HG03064 (cell line): ENCODE results near the gene UPK2.
"Not testable (repeated sequence)": the region's sequence is repeated elsewhere in the genome, so short reads cannot be mapped to it uniquely, and the experiment has no call there.

Experiments
- ATAC-seq: cut with Tn5 transposase; IDR thresholded peaks from one replicate; pipeline ENCODE4 v1.9.1; 2021; ENCODE audit warnings: low read depth; ENCODE audit not compliant: unreplicated experiment

UPK2 gene

DNA sequence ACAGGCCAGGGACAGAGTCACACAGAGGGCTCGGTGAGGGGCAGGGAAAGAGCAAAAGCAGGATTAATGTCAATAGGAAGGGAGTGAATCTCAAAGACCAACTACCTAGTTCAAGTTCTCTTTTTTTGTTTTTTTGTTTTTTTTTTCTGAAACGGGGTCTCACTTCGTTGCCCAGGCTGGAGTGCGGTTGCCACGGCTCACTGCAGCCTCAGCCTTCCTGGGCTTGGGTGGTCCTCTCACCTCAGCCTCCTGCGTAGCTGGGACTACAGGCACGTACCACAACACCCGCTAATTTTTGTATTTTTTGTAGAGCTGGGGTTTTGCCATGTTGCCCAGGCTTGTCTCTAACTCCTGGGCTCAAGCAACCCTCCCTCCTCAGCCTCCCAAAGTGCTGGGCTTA is 20.7 kb upstream of the UPK2 start:
- ATAC-seq = no peak

DNA sequence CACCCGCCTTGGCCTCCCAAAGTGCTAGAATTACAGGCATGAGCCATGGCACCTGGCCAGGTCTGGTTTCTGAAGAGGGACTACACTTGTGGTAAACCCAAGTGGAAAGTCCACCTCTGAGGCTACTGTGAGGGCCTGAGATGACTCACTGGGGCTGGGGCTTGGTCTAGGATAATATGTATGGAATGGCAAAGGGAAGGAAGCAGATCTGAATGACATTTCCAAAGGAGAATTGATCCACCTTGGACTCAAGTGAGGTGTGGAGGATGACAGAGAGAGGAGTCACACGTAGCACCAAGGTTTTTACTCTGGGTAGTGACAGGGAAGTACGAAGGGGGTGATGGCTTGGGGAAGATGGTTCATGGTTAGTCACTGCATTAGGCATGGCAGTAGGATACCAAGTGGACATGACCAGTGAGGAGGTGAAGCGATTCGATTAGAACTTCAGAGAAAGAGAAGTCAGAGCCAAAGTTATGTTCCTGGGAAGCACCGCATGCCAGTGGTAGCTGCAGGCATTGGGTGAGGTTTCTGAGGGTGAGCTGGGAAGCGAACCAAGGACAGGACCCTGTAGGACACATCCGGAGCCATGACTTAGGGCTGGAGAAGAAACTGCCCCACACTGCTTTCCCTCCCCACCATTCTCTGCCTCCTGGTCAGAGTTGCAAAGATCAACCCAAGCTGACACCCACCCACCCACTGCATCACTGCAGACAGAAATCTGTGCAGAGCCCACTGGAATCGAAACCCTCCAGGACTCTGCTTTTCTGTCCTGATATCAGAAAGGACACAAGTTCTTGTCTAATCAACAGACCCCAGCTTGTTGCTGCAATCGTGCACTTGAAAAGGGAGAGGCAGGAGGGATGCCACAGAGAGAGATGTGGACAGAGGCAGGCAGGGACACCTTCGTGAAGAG is 17.4 kb upstream of the UPK2 start:
- ATAC-seq = no peak

DNA sequence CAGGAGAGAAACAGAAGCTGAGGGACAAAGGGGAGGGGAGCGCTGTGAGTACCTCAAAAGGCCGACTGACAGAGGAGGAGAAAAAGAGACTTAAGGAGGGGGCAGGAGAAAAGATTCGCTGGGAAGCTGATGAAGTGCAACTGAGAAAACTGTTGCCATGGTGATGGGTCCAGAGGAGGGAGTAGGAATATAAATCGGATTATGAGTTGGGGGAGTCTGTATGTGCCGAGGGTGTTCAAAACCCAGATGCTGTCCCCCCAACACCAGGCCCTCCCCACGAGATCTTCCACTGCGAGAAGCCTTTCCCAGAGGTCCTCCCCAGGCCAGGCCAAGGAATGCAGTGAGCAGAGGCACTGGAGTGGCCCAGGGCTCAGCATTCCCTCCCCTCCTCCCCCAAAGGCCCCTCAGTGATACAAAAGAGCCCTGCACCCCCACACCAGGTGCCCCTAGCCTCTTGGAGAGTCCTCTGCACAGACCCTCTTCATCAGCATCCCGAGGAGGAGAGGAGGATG is 16.6 kb upstream of the UPK2 start:
- ATAC-seq = no peak

DNA sequence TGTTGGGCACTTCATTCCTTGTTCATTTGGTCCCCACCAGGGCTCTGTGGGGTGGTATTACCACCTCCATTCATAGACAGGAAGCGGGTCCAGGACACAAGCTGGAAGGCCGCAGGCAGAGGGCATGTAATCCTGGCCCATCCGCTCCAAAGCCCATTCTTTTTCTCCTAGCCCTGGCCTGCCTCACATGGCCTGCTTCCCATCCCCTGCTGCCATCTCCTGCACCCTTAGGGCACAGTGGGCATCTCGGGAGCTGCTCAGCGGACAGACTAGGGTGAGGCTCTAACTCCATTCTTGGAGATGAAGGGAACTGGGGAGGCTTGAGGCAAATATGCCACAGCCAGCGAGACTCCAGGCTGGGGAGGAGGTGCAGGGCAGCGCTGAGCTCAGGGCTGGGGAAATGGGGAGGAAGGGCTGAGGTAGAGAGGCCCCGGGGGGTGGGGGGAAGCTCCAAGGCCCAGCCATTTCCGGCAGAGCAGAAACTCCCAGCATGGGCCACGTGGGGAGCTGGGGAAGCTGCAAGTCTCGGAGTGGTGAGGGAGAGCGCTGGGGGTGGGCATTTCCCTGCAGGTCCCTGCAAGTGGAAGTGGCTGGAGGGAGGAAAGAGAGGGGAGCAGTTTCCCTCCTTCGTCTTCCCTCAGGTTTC is 16.0 kb upstream of the UPK2 start:
- ATAC-seq = no peak

DNA sequence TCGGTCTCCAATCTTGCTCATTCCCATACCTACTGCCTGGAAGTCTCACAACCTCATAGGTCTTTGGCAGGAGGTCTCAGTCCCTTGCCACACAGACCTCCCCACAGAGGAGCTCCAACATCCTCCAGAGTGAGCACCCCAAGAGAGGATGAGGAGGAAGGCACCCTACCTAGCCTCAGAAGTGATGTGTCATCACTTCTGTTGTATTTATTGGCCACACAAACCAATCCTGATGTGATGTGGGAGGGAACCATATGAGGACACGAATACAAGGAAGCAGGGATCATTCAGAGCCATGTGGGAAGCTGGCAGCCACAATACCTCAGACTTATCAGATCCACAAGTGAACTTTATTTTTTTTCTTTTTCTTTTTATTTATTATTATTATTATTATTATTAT is 9.0 kb upstream of the UPK2 start:
- no peak for ATAC-seq

DNA sequence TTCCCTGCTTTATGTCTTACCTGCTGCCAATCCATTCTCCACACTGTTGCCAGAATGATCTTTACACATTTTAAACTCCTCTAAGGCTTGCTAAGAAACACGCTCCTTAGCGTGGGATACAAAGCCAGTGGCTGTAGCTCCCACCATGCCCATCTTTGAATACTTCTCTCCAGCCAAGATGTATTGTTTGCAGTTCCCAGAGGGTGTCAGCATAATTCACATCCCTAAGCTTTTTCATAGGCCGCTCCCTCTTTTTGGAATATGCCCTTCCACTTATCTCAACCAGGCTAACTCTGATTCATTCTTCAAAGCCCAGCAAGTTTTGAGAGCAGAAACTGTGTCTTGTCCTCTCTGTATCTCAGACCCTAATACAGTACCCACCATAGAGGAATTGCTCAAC is 8.1 kb upstream of the UPK2 start:
- no peak for ATAC-seq

DNA sequence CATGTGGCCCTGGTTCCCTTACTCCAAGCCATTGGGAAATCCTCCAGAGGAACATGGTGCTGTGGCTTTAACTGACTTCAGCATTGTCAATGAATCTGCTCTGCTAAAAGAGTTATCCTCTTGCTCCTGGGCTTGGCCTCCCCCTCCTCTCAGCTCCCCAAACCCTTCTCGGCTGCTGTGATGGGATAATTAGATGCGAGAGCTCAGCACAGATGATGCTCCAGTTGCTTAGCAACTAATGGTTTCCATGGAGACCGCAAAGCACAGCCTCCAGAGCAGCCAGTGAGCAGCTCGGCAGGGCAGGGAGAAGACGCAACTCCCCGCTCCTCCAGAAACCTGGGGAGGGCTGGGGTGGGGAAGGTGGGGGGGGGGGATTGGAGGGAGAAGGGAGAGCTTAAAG is 2.8 kb upstream of the UPK2 start:
- ATAC-seq = no peak

DNA sequence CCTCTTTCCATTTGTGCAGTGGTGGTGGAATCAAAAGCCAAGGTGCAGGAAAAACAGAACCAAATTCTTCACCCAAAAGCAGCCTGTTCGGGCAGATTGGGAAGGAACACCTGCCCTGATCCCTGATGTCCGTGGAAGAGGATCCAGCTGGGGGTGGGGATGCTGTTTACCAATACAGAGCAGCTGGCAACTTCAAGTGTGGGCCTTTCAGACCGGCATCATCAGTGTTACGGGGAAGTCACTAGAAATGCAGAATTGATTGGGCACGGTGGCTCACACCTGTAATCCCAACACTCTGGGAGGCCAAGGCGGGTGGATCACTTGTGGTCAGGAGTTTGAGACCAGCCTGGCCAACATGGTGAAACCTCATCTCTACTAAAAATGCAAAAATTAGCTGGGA is 2.1 kb upstream of the UPK2 start:
- ATAC-seq = not testable (repeated sequence)

DNA sequence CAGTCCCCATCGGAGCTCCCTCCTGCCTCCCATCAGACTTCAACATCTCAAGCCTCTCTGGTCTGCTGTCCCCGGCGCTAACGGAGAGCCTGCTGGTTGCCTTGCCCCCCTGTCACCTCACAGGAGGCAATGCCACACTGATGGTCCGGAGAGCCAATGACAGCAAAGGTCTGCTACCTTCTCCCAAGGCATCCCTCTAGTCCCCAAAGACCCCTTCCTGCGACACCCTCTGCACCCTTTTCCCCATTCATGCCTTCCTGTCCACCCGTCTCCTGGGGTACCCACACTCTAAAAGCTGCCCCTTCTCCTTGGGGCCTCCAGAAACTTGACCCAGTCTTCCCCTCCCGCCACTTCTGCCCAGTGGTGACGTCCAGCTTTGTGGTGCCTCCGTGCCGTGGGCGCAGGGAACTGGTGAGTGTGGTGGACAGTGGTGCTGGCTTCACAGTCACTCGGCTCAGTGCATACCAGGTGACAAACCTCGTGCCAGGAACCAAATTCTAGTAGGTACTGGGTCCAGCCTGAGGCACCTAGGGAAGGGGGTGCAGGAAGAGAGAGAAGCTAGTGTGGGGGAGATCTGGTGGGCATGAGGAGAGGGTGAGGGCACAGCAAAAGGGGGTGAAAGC is 860 bp downstream of the UPK2 start:
- no peak for ATAC-seq

DNA sequence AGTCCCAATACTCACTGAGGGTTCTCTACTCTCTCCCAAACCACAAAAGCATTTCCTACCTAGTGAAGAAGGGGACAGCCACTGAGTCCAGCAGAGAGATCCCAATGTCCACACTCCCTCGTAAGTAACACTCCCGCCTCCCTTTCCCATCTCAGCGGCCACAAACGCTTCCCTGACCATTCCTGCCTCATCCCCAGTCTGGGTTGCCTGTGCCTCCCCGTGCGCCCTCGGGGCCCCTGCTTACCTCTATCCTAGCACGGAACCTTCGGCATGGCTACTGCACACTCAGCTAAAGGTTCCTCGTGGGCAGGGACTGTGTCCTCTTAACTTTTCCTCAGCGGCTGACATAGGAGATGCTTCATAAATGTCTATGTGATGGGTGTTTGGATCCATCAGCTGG is 1.5 kb downstream of the UPK2 start:
- no peak for ATAC-seq

DNA sequence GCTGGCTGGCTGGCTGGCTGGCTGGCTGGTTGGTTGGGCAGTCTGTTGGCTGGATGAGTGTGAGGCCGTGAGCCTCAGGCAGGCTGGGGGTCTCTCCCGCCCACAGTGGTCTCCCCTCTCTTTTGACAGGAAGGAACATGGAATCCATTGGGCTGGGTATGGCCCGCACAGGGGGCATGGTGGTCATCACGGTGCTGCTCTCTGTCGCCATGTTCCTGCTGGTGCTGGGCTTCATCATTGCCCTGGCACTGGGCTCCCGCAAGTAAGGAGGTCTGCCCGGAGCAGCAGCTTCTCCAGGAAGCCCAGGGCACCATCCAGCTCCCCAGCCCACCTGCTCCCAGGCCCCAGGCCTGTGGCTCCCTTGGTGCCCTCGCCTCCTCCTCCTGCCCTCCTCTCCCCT is 1.9 kb downstream of the UPK2 start:
- ATAC-seq = no peak

DNA sequence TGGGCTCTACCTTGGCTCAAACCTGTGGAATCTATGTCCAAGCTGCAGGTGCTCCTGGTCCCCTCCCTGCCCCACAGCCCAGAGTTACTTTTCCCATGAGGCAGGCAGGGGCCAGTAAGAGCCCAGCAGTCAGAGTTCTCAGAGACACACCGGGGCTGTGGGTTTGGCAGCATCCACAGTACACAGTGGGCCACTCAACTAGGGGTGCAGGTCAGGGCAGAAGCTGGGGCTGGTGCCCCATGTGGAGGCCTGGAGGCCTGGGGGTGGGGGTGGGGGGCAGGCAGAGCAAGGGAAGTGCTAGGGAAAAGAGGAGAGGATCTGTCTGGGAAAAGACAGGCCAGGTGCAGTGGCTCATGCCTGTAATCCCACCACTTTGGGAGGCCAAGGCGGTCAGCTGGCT is 2.5 kb downstream of the UPK2 start:
- ATAC-seq = no peak

DNA sequence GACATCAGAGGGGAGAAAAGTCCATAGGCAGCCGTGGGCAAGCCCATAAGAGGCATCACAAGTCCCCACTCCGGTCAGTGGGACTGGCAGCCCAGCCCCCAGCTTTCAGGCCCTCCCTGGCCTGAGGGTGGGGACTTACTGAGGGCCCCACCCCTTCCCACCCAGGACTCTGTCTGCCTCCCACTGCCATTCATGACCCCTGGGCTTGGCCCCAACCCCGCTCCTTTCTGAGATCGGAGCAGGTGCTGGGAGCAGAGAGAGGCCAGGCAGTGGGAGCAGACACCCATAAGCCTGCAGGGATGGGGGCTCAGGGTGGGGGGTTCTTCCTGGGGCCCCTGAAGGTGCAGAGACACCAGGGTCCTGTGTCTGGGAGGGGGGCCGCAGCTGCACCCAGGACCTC is 5.1 kb downstream of the UPK2 start:
- no peak for ATAC-seq

DNA sequence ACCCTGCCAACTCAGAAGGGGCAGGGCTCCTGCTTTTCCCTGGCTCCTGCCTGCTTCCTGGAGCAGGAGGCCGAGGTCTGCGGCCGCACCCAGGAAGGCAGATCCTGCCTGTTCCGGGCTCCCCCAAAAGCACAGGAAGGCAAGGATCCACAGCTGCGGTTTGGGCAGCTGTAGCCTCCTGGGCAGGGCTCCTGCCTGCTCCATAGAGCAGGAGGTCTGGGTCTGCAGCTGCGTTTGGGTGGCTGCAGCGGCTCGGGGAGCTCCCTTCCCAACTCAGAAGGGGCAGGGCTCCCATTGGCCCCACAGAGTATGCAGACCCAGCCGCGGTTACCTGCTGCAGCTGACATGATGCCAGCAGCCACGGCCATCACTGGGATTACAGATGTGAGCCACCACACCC is 5.5 kb downstream of the UPK2 start:
- no peak for ATAC-seq

DNA sequence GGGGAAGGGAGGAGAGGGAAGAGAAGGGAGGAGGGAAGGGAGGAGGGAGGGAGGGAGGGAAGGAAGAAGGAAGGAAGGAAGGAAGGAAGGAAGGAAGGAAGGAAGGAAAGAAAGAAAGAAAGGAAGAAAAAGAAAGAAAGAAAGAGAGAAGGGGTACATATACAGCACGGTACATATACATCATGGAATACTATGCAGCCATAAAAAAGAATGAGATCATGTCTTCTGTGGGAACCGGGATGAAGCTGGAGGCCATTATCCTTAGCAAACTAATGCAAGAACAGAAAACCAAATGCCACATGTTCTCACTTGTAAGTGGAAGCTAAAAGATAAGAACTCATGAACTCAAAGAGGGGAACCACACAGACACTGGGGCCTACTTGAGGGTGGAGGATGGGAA is 13.4 kb downstream of the UPK2 start:
- not testable (repeated sequence) for ATAC-seq

DNA sequence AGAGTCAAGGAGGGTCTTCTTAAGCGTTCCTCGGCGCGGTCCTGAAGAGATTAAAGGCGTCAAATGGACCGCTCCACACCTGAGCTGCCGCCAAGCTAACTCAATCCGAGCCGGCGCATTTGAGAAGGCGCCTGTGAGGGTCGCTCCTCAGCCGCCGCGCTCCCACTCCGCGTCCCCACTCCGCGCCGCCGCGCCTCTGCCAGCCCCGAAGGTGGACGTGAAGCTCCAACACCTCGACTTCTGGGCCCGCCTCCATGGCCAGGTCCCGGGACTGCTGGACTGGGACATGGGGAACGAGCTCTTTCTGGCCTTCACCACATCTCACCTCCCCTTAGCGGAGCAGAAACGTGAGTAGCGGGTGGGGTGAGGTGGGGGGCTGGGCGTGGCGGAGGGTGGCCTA is 15.5 kb downstream of the UPK2 start, which contains the start of gene FOXR1:
TSS of gene FOXR1 (plus strand) at position 116 of the 400 bp plus-strand sequence. CDS start at position 287, 171 bp downstream.
- ATAC-seq = no peak

DNA sequence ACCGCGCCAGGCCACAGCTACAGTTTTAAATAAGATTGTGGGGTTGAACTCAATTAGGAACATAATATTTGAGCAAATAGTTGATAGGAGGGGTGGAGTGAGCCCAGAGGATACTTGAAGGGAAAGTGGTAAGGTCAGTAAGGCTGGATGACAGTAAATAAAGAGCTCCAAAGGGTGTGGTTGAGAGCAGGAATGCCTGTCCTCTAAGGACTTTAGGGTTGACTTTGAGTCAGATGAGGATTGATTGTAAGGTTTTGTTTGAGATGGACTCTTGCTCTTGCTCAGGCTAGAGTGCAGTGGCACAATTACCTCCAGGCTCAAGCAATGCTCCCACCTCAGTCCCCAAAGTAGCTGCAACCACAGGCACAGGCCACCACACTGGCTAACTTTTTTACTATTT is 17.9 kb downstream of the UPK2 start:
- no peak for ATAC-seq

DNA sequence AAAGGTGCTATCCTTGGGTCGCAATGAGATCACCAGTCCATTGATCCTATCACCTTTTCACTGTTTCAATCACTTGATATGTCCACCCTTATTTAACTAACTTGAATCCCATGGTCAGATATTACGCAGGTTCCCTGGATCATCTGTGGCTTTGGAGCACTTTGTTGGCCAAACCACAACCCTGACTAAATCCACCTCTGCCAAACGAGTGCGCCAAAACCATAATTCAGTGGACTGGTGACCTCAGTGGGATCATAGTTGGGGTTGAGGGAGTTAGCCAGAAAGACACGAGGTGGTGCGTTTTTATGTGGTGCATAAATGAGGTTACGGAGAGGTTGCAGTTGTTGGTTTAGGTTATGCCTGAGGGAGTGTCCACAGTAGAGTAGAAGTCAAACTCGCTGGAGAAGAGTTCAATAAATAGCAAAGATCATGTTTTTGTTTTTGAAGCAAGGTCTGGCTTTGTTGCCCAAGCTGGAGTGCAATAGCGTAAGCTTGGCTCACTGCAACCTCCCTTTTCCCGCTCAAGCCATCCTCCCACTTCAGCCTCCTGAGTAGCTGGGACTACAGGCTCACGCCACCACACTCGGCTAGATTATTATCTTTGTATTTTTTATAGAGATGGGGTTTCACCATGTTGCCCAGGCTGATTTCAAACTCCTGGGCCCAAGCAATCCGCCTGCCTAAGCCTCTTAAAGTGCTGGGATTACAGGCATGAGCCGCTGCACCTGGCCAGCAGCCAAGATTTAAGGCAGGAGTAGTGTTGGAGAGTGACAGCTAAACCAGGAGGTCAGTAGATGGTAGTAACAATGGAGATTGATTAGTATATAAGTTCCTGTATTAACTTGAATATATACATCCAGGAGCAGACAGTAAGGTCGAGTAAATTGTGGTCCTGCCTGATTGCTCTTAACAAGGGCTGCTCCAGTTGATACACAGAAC is 19.9 kb downstream of the UPK2 start:
- ATAC-seq = no peak

DNA sequence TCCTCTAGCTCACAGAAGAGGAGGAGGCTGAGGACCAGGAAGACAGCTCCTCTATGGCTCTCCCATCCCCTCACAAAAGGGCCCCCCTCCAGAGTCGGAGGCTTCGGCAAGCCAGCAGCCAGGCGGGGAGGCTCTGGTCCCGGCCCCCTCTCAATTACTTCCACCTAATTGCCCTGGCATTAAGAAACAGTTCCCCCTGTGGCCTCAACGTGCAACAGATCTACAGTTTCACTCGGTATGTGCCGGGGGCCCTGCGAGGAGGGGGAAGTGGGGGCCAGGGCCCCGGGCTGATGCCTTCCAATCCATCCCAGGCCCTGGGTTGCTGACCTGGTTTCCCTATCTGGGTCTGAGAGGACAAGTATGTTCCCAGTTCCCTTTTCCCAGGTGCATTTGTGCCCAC is 23.3 kb downstream of the UPK2 start:
- no peak for ATAC-seq

DNA sequence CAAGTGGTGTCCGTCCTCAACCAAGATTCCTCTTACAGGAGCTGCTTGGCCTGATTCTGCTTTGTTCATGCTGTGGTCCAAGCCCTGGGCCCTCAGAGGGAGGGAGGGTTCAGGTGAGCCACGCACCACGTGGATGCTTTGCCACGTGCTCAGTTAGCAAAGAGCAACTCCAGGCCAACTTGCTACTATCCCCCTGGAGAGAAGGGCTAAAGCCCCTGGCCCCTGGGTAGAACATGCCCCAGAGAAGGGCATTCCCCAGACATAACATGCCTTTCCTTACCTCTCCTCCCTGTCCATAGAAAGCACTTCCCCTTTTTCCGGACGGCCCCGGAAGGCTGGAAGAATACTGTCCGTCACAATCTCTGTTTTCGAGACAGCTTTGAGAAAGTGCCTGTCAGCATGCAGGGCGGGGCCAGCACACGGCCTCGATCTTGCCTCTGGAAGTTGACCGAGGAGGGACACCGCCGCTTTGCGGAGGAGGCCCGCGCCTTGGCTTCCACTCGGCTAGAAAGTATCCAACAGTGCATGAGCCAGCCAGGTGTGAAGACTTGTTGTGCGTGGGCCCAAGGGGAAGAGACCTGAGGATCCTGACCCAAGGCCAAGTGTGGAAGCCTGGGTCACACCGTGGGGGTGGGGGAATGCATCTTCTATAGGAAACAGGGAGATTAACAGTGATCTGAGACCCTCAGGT is 24.2 kb downstream of the UPK2 start:
- no peak for ATAC-seq
